HepG2 (cell line): ENCODE data around the gene LDB2. TPM values are rescaled to one million over a fixed set of nuclear protein-coding genes. Genes with fewer than 3 reads are reported as not detected.

Source experiments
- JDP2 ChIP-seq: sonication (generic); formaldehyde crosslinking; IDR thresholded peaks from 2 replicates; pipeline ENCODE4 v1.8.1; 2022; ENCODE audit warnings: missing genetic modification reagents, borderline replicate concordance
- ZNF331 ChIP-seq: sonication (generic); formaldehyde crosslinking; IDR thresholded peaks from 2 replicates; pipeline ENCODE4 v1.4.0; 2020; ENCODE audit warnings: missing genetic modification reagents
- ZNF772 ChIP-seq: sonication (generic); formaldehyde crosslinking; IDR thresholded peaks from 2 replicates; pipeline ENCODE4 v1.5.0; 2020; ENCODE audit warnings: mild to moderate bottlenecking, missing genetic modification reagents
- polyA plus RNA-seq, 8 experiments: library from polyadenylated mRNA; depleted of rRNA in 3 of 8; stranded (reverse) in 7 of 8; unstranded in 1 of 8; fragments of >200 nt; fragmentation: Illumina TruSeq in 4 of 8; extraction: Trizol in 4 of 8; gene quantifications; 2 replicates each; pipeline versions ENCODE4 v1.2.1 to v1.2.3, GENCODE V29; 2011 to 2016; ENCODE audit warnings: low read depth in 4 of 8, missing spikeins in 1 of 8, mixed read lengths in 1 of 8; ENCODE audit not compliant: insufficient read depth in 1 of 8
- total RNA-seq, 5 experiments: library from RNA; depleted of rRNA; stranded (reverse); fragments of >200 nt; fragmentation: Illumina TruSeq; extraction: Trizol; gene quantifications; 2 replicates each; pipeline ENCODE4 v1.2.3, GENCODE V29; 2016; ENCODE audit warnings: low read depth in 1 of 5
- TF ChIP-seq, protein P1 (sequence below): sonication (generic); formaldehyde crosslinking; IDR thresholded peaks from 2 replicates; pipeline ENCODE4 v1.4.0; 2020; ENCODE audit warnings: low read depth, mild to moderate bottlenecking, missing genetic modification reagents
- TF ChIP-seq, protein P2 (sequence below): sonication (generic); formaldehyde crosslinking; IDR thresholded peaks from 2 replicates; pipeline ENCODE4 v1.5.0; 2020; ENCODE audit warnings: missing genetic modification reagents
- TF ChIP-seq, protein P3 (sequence below): sonication (generic); formaldehyde crosslinking; conservative IDR thresholded peaks from 2 replicates; pipeline ENCODE4 v1.8.0; 2022; ENCODE audit warnings: low read depth, missing genetic modification reagents
- TF ChIP-seq, protein P4 (sequence below): sonication (generic); formaldehyde crosslinking; IDR thresholded peaks from 2 replicates; pipeline ENCODE4 v1.5.0; 2020; ENCODE audit warnings: missing genetic modification reagents
- TF ChIP-seq, protein P5 (sequence below): sonication (generic); formaldehyde crosslinking; IDR thresholded peaks from 2 replicates; pipeline ENCODE4 v1.8.0; 2022; ENCODE audit warnings: mild to moderate bottlenecking, missing genetic modification reagents, borderline replicate concordance
- TF ChIP-seq, protein P6 (sequence below): sonication (generic); formaldehyde crosslinking; conservative IDR thresholded peaks from 2 replicates; pipeline ENCODE4 v1.4.0; 2020; ENCODE audit warnings: missing genetic modification reagents

LDB2 gene
- total and polyA plus RNA-seq, 2 of the 13 experiments (the other 11 are each of a cell fraction or from before 2014, with no cell fraction given), result not detected

DNA sequence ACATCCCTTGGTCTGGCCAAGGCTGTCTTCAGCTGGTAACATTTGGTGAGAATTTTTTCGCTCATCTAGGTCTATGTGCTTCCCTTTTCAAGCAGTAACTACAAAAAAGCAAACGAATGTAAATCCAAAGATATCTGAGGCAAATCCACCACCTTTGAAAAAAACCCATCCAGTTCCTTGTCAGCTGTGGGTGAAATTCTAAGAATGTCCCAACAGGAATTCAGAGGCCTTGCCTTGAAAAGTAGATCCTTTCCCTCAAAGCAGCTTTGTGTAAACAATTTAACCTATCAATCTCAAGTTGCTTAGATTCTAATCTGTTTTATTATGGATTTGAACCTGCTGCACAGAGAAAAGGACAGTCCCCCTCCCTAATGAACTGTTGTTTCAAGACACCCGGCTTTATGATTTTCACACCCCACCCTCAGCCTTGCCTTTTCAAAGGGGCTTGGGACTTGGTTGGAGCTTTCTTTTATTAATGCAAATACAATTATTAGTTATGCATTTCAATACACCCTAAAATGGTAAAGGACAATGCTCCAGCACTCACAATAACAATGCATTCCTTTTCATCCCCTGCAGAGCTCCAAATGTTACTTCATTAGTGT is 166.6 kb downstream of the LDB2 start (continued):
- TF ChIP-seq, protein P1, sequence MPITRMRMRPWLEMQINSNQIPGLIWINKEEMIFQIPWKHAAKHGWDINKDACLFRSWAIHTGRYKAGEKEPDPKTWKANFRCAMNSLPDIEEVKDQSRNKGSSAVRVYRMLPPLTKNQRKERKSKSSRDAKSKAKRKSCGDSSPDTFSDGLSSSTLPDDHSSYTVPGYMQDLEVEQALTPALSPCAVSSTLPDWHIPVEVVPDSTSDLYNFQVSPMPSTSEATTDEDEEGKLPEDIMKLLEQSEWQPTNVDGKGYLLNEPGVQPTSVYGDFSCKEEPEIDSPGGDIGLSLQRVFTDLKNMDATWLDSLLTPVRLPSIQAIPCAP (CRISPR knock-in tag), result no peak
- TF ChIP-seq, protein P2, sequence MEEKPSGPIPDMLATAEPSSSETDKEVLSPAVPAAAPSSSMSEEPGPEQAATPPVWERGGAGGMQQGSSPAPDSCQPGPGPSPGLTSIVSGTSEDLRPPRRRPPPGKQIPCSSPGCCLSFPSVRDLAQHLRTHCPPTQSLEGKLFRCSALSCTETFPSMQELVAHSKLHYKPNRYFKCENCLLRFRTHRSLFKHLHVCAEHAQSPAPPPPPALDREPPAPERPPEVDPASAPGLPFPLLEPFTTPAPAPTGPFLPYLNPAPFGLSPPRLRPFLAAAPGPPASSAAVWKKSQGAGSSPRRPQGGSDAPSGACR (CRISPR knock-in tag), result no peak
- TF ChIP-seq ZNF331 (CRISPR knock-in tag) (no peak), JDP2 (no peak), ZNF772 (no peak)
- TF ChIP-seq, protein P3, sequence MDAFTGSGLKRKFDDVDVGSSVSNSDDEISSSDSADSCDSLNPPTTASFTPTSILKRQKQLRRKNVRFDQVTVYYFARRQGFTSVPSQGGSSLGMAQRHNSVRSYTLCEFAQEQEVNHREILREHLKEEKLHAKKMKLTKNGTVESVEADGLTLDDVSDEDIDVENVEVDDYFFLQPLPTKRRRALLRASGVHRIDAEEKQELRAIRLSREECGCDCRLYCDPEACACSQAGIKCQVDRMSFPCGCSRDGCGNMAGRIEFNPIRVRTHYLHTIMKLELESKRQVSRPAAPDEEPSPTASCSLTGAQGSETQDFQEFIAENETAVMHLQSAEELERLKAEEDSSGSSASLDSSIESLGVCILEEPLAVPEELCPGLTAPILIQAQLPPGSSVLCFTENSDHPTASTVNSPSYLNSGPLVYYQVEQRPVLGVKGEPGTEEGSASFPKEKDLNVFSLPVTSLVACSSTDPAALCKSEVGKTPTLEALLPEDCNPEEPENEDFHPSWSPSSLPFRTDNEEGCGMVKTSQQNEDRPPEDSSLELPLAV (CRISPR knock-in tag), result no peak
- TF ChIP-seq, protein P4, sequence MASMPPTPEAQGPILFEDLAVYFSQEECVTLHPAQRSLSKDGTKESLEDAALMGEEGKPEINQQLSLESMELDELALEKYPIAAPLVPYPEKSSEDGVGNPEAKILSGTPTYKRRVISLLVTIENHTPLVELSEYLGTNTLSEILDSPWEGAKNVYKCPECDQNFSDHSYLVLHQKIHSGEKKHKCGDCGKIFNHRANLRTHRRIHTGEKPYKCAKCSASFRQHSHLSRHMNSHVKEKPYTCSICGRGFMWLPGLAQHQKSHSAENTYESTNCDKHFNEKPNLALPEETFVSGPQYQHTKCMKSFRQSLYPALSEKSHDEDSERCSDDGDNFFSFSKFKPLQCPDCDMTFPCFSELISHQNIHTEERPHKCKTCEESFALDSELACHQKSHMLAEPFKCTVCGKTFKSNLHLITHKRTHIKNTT (CRISPR knock-in tag), result no peak
- TF ChIP-seq, protein P5, sequence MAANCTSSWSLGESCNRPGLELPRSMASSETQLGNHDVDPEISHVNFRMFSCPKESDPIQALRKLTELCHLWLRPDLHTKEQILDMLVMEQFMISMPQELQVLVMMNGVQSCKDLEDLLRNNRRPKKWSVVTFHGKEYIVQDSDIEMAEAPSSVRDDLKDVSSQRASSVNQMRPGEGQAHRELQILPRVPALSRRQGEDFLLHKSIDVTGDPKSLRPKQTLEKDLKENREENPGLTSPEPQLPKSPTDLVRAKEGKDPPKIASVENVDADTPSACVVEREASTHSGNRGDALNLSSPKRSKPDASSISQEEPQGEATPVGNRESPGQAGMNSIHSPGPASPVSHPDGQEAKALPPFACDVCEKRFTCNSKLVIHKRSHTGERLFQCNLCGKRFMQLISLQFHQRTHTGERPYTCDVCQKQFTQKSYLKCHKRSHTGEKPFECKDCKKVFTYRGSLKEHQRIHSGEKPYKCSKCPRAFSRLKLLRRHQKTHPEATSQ, result no peak
- TF ChIP-seq, protein P6, sequence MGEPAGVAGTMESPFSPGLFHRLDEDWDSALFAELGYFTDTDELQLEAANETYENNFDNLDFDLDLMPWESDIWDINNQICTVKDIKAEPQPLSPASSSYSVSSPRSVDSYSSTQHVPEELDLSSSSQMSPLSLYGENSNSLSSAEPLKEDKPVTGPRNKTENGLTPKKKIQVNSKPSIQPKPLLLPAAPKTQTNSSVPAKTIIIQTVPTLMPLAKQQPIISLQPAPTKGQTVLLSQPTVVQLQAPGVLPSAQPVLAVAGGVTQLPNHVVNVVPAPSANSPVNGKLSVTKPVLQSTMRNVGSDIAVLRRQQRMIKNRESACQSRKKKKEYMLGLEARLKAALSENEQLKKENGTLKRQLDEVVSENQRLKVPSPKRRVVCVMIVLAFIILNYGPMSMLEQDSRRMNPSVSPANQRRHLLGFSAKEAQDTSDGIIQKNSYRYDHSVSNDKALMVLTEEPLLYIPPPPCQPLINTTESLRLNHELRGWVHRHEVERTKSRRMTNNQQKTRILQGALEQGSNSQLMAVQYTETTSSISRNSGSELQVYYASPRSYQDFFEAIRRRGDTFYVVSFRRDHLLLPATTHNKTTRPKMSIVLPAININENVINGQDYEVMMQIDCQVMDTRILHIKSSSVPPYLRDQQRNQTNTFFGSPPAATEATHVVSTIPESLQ (CRISPR knock-in tag), result no peak
